GM03348 (cell line): ENCODE data around the gene INTS2.
"Not testable (repeated sequence)": the region's sequence is repeated elsewhere in the genome, so short reads cannot be mapped to it uniquely, and the experiment has no call there.

Source experiments
- DNase-seq: peaks from one replicate; pipeline ENCODE4 v3.0.0; 2012; ENCODE audit warnings: low spot score

INTS2 gene

DNA sequence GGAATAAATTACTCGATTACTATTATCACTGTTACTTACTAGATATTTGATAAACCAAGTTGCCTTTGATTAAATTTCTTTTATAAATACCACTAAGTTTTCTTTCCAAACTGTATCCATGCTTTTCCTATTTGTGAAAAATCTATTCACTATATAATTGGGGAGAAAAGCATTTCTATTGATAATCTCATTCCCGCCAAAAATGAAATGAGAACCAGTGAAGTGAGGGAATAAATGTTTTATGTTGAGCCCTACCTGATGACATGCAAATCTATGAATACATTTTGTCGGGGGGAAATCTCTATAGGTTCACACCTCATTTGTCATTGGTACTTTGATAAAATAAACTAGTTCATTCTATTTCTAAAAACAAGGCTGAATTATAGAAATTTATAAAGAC, 80.1 kb downstream of the INTS2 start:
- DNase-seq = no peak

DNA sequence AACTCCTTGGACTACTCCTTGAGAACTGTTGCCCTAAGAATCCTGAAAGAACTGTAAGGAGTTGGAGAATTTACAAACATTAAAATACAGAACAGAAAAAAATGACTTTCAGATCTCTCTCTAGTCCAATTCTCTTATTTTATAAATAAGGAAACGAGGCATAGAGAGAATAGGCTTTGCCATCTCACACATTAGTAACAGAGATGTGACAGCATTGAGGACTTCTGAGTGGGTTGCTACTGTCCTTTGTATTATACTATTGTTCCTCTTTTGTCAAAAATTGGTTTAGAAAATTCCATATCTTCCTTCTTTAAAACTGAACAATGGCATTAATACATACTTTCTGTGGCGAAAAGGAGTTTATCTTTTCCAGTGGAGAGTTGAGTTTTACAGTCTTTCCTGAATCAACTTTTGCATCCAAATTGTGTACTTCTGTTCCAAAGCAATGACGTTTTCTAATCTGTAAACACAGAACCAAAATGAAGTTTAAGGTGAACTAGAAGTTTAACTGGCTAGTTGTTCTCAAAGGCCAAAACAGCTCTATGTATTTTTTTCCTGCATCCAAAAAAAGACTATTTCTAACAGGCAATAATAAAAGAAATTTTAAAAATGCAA, 80.9 kb downstream of the INTS2 start:
- DNase-seq = no peak

GRCh38 chr17:61846088-61846487, 81.7 kb downstream of the INTS2 start:
- DNase-seq = no peak

GRCh38 chr17:61843435-61843834, 84.3 kb downstream of the INTS2 start:
- no peak for DNase-seq

GRCh38 chr17:61842899-61843298, 84.9 kb downstream of the INTS2 start:
- no peak for DNase-seq

GRCh38 chr17:61839300-61839786, 88.4 kb downstream of the INTS2 start:
- DNase-seq = no peak

- peak; percentile 61 for DNase-seq
These were observed 90.4 kb downstream of the INTS2 start for GRCh38 chr17:61837175-61838051.

DNA sequence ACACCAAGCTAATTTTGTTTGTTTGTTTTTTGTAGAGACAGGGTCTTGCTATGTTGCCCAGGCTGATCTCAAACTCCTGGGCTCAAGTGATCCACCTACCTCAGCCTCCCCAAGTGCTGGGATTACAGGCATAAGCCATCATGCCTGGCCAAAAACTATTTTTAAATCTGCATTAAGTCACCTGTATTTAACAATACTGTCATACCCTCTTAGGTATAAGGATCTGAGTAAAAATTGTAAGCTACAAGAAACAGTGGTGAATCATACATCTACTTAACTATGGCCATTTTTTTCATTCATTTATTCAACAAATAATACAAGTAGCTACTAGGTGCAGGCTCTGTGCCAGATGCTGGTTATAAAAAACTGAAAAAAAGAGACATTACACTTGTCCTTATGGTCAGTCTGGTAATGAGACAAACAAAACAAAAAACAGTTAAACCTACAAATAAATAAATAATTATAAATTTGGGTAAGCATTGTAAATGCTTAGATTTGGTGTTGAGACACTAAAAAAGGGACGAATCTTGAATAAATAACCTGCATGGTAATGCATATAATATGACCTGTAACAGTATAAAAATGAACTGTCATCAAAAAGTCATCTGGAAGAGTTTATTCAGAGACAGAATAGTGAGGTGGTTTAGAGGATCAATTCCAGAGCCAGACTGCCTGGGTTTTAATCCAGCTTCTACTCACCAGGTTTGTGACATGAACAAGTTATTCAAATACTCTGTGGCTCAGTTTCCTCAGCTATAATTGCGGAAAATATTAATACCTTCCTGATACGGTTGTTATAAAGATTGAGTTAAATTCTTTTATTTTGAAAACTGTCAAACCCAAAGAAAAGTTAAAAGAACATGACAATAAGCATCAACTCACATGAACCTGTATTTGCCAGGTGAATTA, 91.3 kb downstream of the INTS2 start:
- no peak for DNase-seq

DNA sequence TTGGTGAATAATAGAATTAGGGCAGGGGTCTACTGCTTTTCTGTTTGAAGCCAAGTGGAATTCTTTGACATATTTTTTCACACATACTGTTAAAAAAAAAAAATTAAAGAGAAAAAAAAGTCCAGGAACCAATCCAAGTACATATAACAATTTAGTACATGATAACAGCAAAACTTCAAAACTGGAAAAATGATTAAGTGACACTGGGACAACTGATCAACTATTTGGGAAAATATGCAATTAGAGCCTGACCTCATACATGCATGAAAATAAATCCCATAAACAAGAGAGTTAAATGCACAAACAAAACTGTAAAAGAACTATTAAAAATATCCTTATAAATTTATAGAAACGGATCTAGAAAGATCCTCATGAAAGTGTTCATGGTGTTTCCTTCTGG, 92.2 kb downstream of the INTS2 start:
- no peak for DNase-seq

DNA sequence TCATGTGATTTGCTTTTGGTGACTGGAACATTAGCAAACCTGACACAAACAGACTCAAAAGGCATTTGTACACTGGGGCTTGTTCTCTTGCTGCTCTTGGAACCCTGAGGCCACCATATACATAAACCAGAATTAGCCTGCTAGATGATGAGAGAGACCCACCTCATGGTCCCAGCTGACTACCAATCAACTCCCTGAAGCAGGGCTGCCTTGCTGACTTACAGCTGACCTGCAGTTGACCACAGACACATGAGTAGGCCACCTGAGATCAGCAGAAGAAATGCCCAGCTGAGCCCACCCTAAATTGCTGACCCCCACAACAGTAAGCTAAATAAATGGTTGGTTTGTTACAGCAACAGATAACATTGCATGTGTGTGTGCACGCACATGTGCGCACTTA, 93.2 kb downstream of the INTS2 start:
- no peak for DNase-seq

- DNase-seq = peak; percentile 64
These were observed 94.1 kb downstream of the INTS2 start for GRCh38 chr17:61833536-61834193.

- no peak for DNase-seq
These were observed 95.3 kb downstream of the INTS2 start for GRCh38 chr17:61832463-61832862.

GRCh38 chr17:61831099-61831498, 96.7 kb downstream of the INTS2 start:
- no peak for DNase-seq

DNA sequence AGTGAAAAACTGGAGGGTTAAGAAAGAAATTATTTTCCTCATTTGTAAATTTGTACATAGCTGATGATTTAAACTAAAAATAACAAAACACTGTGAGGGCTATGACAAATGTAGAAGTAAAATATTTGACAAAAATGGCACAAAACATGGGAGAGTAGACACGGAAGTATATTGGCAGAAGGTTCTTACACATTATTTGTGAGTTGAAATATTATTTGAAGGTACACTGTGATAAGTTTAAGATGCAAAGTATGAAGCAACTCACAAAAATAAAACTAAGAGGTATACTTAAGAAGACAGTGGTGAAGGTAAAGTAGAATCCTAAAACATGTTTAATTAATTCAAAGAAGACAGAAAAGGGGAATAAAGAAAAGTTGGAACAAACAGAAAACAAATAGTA, 99.1 kb downstream of the INTS2 start:
- DNase-seq = no peak

GRCh38 chr17:61827649-61828395, 100.0 kb downstream of the INTS2 start:
- DNase-seq = no peak

DNA sequence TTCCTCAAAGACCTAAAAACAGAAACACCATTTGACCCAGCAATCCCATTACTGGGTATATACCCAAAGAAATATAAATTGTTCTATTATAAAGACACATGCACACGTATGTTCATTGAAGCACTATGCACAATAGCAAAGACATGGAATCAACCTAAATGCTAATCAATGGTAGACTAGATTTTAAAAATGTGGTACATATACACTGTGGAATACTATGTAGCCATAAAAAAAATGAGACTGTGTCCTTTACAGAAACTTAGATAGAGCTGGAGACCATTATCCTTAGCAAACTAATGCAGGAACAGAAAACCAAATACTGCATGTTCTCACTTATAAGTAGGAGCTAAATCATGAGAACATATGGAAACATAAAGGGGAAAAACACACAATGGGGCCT, 100.9 kb downstream of the INTS2 start:
- DNase-seq = not testable (repeated sequence)

DNA sequence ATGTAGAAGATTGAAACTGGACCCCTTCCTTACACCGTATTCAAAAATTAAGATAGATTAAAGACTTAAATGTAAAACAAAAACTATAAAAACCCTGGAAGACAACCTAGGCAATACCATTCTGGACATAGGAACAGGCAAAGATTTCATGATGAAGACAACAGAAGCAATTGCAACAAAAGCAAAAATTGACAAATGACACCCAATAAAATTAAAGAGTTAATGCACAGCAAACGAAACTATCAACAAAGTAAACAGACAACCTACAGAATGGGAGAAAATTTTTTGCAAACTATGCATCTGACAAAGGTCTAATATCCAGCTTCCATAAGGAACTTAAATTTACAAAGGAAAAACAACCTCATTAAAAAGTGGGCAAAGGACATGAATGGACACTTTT, 101.6 kb downstream of the INTS2 start:
- DNase-seq = not testable (repeated sequence)

GRCh38 chr17:61825448-61826137, 102.2 kb downstream of the INTS2 start:
- DNase-seq = no peak

DNA sequence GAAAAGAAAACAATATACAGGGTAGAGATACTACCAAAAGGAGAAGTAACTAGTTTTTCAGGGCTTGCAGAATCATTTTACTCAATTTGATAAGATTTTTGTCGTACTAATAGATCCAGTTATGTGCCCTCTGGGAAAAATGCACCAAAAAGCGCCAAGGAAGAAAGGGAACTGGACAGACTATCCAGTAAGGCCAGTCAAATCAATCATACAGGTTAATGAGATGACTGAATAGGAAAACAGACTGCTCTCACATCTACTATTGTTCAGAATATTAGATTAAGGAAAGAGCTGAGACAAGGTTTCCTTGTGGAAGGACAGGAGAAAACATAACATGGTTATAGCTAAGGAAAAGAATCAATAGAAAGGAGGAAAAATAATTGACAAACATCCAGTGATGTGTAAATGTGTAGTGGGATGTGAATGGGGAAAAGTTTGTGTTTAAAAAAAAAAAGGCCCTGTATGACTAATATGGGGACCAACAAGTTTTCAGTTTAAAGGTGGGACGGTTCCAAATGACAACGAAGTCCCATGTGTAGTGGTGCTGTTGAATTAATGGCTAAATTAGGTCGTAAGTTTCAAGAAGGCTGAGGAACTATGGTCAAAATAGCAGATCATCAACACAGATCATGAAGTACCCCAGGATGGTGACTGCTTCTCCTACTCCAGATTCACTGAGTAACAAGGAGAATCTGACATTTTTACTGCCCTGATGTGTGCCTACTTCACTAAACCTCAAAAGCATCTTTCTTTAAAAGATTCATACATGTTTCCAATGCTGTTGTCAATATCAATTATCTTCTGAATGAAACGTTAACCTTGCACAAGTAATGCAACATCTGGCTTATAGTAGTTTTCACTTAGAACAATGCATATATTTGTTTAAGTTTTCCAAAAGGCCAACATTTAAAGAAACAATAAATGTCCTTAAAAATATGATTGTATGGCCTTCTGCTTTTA, 105.2 kb downstream of the INTS2 start:
- DNase-seq = no peak
